Suprapubic skin (tissue), 4 donors: Measurements from ENCODE around the gene SERPINB10.

Experiments used
- EP300 ChIP-seq: sonication (generic); formaldehyde crosslinking; IDR thresholded peaks from one replicate; pipeline ENCODE4 v1.6.1; 2017; ENCODE audit warnings: antibody characterized with exemption
- POLR2AphosphoS5 ChIP-seq, 3 donors: sonication (generic); formaldehyde crosslinking; IDR thresholded peaks; one replicate each; pipeline ENCODE4 v1.6.1; 2017; ENCODE audit warnings: antibody characterized with exemption in 3 of 3
- TF ChIP-seq, protein P1 (sequence below), 2 donors: fragments of 200-600 bp in 1 of 2; fragments of 450-650 bp in 1 of 2; sonication (generic) in 1 of 2; IDR thresholded peaks; one replicate each; pipeline ENCODE4 v1.5.1; 2016 to 2019; ENCODE audit warnings: antibody characterized with exemption in 2 of 2, mild to moderate bottlenecking in 1 of 2, moderate library complexity in 1 of 2

DNA sequence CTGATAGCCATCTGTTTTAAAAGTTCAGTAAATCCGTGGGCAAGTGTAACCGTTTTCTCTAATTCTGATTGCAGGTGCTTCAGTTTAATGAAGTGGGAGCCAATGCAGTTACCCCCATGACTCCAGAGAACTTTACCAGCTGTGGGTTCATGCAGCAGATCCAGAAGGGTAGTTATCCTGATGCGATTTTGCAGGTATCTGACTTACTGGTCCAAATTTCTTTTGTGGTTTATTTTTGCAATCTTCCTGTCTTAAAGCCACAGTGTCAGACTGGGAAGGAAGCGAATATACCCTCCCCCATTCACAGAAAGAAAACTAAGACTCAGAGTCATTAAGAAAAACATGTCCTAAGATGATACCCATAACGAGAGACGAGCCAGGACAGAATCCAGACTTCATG is 12.6 kb upstream of the SERPINB10 start:
- TF ChIP-seq, protein P1, sequence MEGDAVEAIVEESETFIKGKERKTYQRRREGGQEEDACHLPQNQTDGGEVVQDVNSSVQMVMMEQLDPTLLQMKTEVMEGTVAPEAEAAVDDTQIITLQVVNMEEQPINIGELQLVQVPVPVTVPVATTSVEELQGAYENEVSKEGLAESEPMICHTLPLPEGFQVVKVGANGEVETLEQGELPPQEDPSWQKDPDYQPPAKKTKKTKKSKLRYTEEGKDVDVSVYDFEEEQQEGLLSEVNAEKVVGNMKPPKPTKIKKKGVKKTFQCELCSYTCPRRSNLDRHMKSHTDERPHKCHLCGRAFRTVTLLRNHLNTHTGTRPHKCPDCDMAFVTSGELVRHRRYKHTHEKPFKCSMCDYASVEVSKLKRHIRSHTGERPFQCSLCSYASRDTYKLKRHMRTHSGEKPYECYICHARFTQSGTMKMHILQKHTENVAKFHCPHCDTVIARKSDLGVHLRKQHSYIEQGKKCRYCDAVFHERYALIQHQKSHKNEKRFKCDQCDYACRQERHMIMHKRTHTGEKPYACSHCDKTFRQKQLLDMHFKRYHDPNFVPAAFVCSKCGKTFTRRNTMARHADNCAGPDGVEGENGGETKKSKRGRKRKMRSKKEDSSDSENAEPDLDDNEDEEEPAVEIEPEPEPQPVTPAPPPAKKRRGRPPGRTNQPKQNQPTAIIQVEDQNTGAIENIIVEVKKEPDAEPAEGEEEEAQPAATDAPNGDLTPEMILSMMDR (IDR thresholded peaks at IDR 0.05) = no peak
- TF ChIP-seq POLR2AphosphoS5 (IDR thresholded peaks at IDR 0.05) = no peak
- TF ChIP-seq EP300 = no peak
